Activated CD4-positive, CD25-positive, alpha-beta regulatory T cell treated with anti-CD3 and anti-CD28 coated beads, Interleukin-2, amount 50 U/mL, for 24 hours (primary cell): Measurements from ENCODE around the gene POT1.

ENCODE experiments used
- ATAC-seq, 2 donors: fragments of 150-1000 bp; cut with Tn5 transposase; one replicate each; pipeline ENCODE4 v1.10.0; 2021; ENCODE audit warnings: mild to moderate bottlenecking in 1 of 2, moderate library complexity in 1 of 2

Gene POT1

GRCh38 chr7:124908259-124908658 lies 21.4 kb downstream of the POT1 start:
- no peak for ATAC-seq

DNA sequence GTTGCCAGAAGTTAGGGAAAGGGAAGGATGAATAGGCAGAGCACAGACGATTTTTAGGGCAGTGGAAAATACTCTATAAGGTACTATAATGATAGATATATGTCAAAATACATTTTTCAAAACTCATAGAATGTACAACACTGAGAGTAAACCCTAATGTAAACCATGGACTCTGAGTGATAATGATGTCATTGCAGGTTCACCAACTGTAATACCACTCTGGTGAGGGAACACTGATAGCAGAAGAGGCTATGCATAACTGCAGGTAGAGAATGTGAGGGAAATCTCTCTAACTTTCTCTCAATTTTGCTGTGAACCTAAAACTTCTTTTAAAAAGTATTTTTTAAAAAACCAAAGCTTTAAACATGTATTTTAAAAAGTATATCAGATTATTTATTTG lies 22.1 kb downstream of the POT1 start:
- ATAC-seq = no peak

GRCh38 chr7:124898531-124898930 lies 31.1 kb downstream of the POT1 start:
- no peak for ATAC-seq

DNA sequence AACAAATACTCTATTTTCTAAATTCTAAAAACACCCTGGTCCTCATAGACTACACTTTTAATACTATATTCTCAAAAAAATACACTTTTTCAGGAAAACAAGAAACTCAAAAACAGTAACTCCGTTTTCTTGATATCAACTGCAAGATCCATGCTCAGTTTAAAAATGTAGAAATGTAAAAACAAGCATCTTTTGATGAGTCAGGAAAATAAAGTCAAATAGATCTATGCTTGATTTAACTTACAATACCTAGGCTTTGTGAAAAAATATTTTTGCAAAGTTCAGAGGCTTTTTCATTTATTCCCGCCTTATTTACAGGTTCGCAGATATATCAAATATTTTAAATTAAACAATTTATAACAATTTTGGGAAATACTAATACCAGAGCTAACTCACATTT lies 33.6 kb downstream of the POT1 start:
- no peak for ATAC-seq

- ATAC-seq = no peak
These were observed 36.3 kb downstream of the POT1 start for GRCh38 chr7:124893140-124893827.

- ATAC-seq = no peak
These were observed 42.4 kb downstream of the POT1 start for GRCh38 chr7:124887247-124887646.

DNA sequence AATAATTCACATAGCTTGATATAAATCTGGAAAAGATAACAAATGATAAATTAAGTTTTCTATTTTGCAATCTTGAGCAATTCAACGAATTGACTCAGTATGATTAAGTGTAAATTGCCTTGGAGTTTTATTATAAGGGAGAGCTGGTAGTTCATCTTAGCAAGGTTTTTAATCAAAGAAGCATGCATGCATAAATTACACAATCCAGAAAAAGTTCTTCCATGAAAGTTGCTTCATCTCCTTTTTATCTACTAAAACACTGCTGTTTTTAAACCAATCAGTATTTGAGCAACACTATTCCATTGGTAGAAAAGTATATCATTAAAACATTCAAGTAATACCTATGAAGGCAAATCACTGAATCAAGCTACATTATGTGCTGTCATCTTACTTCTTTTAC lies 47.6 kb downstream of the POT1 start:
- no peak for ATAC-seq

GRCh38 chr7:124879771-124880170 lies 49.9 kb downstream of the POT1 start:
- ATAC-seq = no peak

DNA sequence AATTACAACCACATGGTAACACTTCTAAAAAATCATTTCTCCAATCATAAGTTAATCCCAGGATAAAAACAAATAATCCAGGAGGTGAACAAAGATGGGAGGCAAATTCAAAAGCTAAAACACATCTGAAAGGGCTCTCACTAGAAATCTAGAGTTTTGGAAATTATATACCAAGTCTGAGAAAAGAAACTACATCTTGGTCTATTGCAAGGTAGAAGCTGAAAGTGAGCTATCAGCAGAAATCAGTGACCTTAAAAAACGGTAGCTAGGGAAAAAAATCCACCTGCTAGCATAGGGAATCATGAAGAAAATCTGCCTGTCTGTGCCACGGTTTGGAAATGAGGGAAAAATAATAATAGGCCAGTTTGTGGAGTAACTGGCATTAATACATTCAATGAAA lies 50.5 kb downstream of the POT1 start:
- ATAC-seq = no peak

DNA sequence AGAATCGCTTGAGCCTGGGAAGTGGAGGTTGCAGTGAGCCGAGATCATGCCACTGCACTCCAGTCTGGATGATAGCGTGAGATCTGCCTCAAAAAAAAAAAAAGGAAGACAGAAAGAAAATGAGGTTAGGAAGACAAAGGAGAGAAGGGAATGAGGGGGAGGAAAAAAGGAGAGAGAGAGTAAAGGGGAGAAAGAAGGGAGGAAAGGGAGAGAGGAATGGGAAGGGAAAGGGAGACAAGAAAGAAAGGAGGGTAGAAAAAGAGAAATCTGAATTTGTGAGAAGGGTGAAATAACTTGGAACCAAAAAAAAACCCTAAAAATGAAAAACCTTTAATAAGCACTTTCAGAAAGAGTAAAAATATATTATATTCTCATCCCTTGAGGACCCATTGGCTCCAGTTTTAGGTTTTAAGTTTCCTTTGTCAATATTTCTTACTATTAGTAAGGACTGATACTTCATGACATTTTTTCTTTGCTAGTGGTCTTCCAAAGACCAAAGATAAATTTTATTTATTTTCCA lies 54.9 kb downstream of the POT1 start:
- ATAC-seq = no peak

- ATAC-seq = no peak
These were observed 71.9 kb downstream of the POT1 start for GRCh38 chr7:124857672-124858235.

DNA sequence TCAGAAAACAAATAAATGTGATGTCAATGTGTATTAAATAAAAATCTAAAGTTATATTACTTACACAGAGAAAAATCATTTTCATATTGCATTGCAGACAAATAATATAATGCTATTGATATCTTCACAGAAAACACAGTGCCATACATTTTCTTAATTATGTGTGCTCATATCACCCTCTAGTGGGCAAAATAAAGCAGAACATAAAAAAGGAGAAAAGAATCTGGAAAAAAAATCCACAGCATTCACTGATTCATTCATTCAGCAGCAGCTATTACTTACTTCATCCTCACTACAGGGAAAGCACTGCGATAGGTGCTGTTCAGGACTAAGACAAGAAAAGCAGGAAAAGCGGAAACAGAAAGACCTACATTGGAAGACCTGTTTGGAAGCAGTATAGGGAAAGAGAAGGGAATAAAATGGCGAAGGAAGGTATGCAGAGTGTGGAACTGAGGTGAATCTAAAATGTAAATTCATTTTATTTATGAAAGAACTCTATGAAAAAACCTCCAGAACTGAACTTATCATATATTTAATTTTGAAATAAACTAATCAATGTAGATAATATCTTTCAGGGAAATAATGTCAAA lies 73.2 kb downstream of the POT1 start:
- ATAC-seq = no peak

GRCh38 chr7:124843336-124843735 lies 86.3 kb downstream of the POT1 start:
- ATAC-seq = no peak

DNA sequence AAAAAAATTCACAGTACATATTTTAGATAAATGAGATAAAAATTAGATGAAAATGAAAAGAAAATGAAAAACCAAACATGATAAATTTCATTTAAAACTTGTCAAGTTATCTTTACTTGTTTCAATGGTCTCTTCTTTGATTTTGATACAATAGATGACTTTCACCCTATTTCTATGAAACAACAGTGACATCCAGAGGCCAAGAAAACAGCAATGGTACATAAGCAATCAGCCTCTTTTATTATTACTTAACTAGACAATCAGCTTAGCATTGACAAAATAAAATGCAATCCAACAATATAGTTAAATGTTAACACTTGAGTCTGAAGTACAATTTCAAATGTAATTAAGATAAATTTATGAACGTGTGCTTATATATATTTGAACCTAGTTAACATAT lies 89.2 kb downstream of the POT1 start:
- ATAC-seq = no peak

GRCh38 chr7:124839687-124840086 lies 89.9 kb downstream of the POT1 start:
- no peak for ATAC-seq

DNA sequence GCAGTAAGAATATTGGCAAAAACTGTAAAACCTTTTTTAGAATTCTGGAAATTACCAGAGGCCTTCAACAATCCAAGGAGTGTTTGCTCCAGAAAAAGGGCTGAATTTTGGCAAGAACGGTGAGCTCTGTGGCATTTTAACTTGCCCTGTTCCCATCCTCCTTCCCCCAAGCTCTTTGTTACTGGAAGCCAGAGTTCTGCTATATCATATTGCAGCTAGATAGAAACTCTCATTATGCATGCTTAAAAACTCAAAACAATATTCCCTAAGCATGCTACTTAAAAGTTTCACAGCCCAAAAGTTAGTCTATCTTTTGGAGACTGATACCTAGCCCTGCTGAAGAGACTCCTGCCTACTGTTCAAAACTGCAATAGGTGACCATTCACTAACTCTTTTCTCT lies 93.5 kb downstream of the POT1 start:
- no peak for ATAC-seq

DNA sequence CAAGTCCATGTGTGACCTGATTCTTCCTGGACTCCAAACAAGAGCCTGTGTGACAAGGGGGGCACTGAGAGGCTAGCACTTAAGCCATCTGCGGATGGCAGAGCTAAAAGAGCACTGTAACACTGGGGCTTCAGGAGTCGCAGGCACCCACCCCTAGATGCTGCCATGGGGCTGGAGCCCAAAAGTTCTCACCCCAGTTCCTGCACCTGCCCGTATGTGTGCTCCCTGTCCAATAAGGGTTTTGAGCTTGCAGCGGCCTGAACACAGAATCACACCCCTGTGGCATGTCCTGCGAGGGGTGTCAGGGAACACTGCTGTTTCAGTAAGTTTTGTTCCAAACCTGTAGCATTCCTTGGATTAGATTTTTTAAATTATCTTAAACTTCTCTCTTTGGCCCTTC lies 110.8 kb downstream of the POT1 start:
- ATAC-seq = no peak

GRCh38 chr7:124813994-124814798 lies 115.4 kb downstream of the POT1 start:
- no peak for ATAC-seq

GRCh38 chr7:124812764-124813163 lies 116.9 kb downstream of the POT1 start:
- ATAC-seq = no peak

- ATAC-seq = no peak
These were observed 118.3 kb downstream of the POT1 start for GRCh38 chr7:124811341-124811740.

DNA sequence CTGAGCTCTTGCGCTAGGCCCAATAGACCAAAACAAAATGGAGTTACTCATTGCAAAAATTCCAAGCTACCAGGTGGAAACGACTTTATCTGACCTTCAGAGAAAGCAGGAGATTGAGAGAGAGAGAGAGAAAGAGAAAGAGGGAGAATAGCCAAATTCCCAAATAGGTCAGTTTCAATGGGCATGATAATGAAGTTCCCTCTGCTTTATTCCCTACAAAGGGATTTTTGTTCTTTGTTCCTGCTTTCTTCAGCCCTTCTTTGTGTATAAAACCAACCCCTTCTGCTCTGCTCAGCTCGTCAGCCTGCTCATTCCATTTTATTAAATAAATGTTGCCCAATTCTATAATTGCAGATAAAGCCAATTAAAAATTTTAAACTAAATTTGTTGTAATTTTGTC lies 119.0 kb downstream of the POT1 start:
- no peak for ATAC-seq

DNA sequence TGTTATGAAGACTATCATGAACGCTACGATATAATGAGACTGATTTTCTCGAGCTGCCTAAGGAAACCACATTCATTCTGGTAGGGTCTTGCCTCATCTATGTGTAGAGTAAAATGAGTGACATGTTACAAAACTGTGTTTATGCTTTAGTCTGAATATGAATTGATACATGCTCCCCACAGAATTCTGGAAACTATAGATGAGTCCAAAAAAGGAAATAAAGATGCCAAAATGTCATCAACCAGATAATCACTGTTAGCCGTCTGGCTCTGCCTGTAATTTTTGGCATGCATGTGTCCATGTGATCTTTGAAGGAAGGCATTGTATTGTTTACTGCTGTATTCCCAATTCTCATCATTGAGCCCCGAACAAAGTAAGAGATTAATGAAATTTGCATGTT lies 121.4 kb downstream of the POT1 start:
- ATAC-seq = no peak

GRCh38 chr7:124801330-124801895 lies 128.2 kb downstream of the POT1 start:
- no peak for ATAC-seq
